IMR-90 (cell line): ENCODE measurements around the gene TFAP2C. TPM values are rescaled to one million over a fixed set of nuclear protein-coding genes. Genes with fewer than 3 reads are reported as not detected.
A peak's percentile ranks its signal among the peaks of the same experiment; 100 is the strongest.

Experiments
- ATAC-seq: fragments of 200-7000 bp; cut with Tn5 transposase; 2 replicates; pipeline ENCODE4 v1.9.1; 2020; ENCODE audit warnings: low read depth, mild to moderate bottlenecking, moderate library complexity
- BruUV-seq: library from RNA; stranded (reverse); fragments of 400-500 nt; replicated peaks from 2 replicates; lab custom pipeline; 2021; lab: Mats Ljungman, UMichigan
- CTCF ChIA-PET: fragments of 300-600 bp; formaldehyde crosslinking; extraction: SDS; loops from one replicate; lab custom pipeline; 2021; ENCODE audit warnings: antibody characterized with exemption; lab: Yijun Ruan, JAX
- POLR2A ChIA-PET: fragments of 300-600 bp; sonication (Branson Sonifier 250); formaldehyde crosslinking; loops from one replicate; lab custom pipeline; 2022; ENCODE audit warnings: antibody characterized with exemption; ENCODE audit not compliant: unreplicated experiment; lab: Charles Lee
- DNase-seq: peaks from one replicate; pipeline ENCODE4 v3.0.0; 2013
- H2AFZ ChIP-seq: replicated peaks from 2 replicates; pipeline ENCODE3; 2013; ENCODE audit warnings: low read length, mild to moderate bottlenecking; ENCODE audit not compliant: poor library complexity
- H2AK5ac ChIP-seq: 2 replicates; pipeline ENCODE4 v1.6.1; 2013; ENCODE audit warnings: low read depth, low read length, inconsistent platforms
- H2AK9ac ChIP-seq: replicated peaks from 2 replicates; pipeline ENCODE3; 2013; ENCODE audit warnings: mild to moderate bottlenecking, low read depth, low read length, moderate library complexity; ENCODE audit not compliant: poor library complexity
- H2BK120ac ChIP-seq: 2 replicates; pipeline ENCODE4 v1.6.1; 2013; ENCODE audit warnings: low read depth, low read length, inconsistent platforms
- H2BK15ac ChIP-seq: 3 replicates; pipeline ENCODE4 v1.6.1; 2013; ENCODE audit warnings: low read depth, low read length, inconsistent platforms
- H2BK20ac ChIP-seq: 2 replicates; pipeline ENCODE4 v1.6.1; 2013; ENCODE audit warnings: low read depth, mild to moderate bottlenecking, inconsistent platforms, low read length, moderate library complexity
- H2BK5ac ChIP-seq: 2 replicates; pipeline ENCODE4 v1.6.1; 2013; ENCODE audit warnings: mild to moderate bottlenecking, low read depth, low read length, inconsistent platforms; ENCODE audit not compliant: poor library complexity, severe bottlenecking
- H3K14ac ChIP-seq: replicated peaks from 2 replicates; pipeline ENCODE4 v1.6.1; 2013; ENCODE audit warnings: low read depth, low read length, inconsistent platforms
- H3K18ac ChIP-seq: 2 replicates; pipeline ENCODE4 v1.6.1; 2013; ENCODE audit warnings: low read depth, low read length, control low read depth
- H3K23ac ChIP-seq: 2 replicates; pipeline ENCODE4 v1.6.1; 2013; ENCODE audit warnings: low read depth, low read length, inconsistent platforms
- H3K27ac ChIP-seq: 2 replicates; pipeline ENCODE4 v1.5.1; 2013; ENCODE audit warnings: mild to moderate bottlenecking, control low read depth, low read length; ENCODE audit not compliant: insufficient read depth
- H3K27me3 ChIP-seq: 2 replicates; pipeline ENCODE4 v1.6.1; 2013; ENCODE audit warnings: low read length; ENCODE audit not compliant: control insufficient read depth, insufficient read depth
- H3K36me3 ChIP-seq: 2 replicates; pipeline ENCODE4 v1.6.1; 2013; ENCODE audit warnings: low read length, mixed read lengths; ENCODE audit not compliant: control insufficient read depth, insufficient read depth
- H3K4ac ChIP-seq: 2 replicates; pipeline ENCODE4 v1.6.1; 2013; ENCODE audit warnings: low read depth, low read length, inconsistent platforms
- H3K4me1 ChIP-seq: 2 replicates; pipeline ENCODE4 v1.6.1; 2013; ENCODE audit warnings: low read length, mixed read lengths; ENCODE audit not compliant: control insufficient read depth, insufficient read depth
- H3K4me2 ChIP-seq: 2 replicates; pipeline ENCODE4 v1.6.1; 2013; ENCODE audit warnings: low read depth, mild to moderate bottlenecking, control low read depth, low read length, moderate library complexity
- H3K4me3 ChIP-seq: 2 replicates; pipeline ENCODE4 v1.5.1; 2013; ENCODE audit warnings: low read depth, mild to moderate bottlenecking, control low read depth, low read length, moderate library complexity; ENCODE audit not compliant: insufficient read depth
- H3K56ac ChIP-seq: 2 replicates; pipeline ENCODE4 v1.6.1; 2013; ENCODE audit warnings: low read length, inconsistent platforms; ENCODE audit not compliant: insufficient read depth; ENCODE audit errors: extremely low read depth
- H3K79me1 ChIP-seq, 2 experiments: 2 replicates each; pipeline ENCODE4 v1.6.1; 2013; ENCODE audit warnings: low read length in 2 of 2, inconsistent platforms in 1 of 2, low read depth in 1 of 2
- H3K9ac ChIP-seq: 2 replicates; pipeline ENCODE4 v1.6.1; 2013; ENCODE audit warnings: low read depth, low read length, control low read depth
- H3K9me1 ChIP-seq: 2 replicates; pipeline ENCODE4 v1.6.1; 2013; ENCODE audit warnings: low read length, inconsistent platforms; ENCODE audit not compliant: insufficient read depth
- H3K9me3 ChIP-seq: 2 replicates; pipeline ENCODE4 v1.6.1; 2013; ENCODE audit warnings: low read length; ENCODE audit not compliant: control insufficient read depth, insufficient read depth
- H4K20me1 ChIP-seq: 2 replicates; pipeline ENCODE4 v1.6.1; 2013; ENCODE audit warnings: low read length, inconsistent platforms; ENCODE audit not compliant: insufficient read depth
- H4K5ac ChIP-seq: 2 replicates; pipeline ENCODE4 v1.6.1; 2013; ENCODE audit warnings: mild to moderate bottlenecking, low read depth, low read length, control low read depth
- H4K8ac ChIP-seq, 2 experiments: 2 replicates each; pipeline ENCODE4 v1.6.1; 2013; ENCODE audit warnings: low read depth in 2 of 2, low read length in 2 of 2, control low read depth in 1 of 2, inconsistent platforms in 1 of 2
- H4K91ac ChIP-seq: 2 replicates; pipeline ENCODE4 v1.6.1; 2013; ENCODE audit warnings: low read depth, low read length, inconsistent platforms; ENCODE audit not compliant: insufficient read depth
- CTCF ChIP-seq: conservative IDR thresholded peaks from 2 replicates; pipeline ENCODE4 v1.5.1; 2012; ENCODE audit warnings: mild to moderate bottlenecking, low read depth, low read length, improper control_type of control experiment
- RAD21 ChIP-seq: IDR thresholded peaks from 2 replicates; pipeline ENCODE4 v1.6.1; 2012; ENCODE audit warnings: low read length, improper control_type of control experiment
- SMC3 ChIP-seq: fragments of 150-350 bp; IDR thresholded peaks from 2 replicates; pipeline ENCODE4 v1.6.1; 2016; ENCODE audit warnings: low read depth, mild to moderate bottlenecking, antibody characterized with exemption, low read length, moderate library complexity
- WGBS, 2 experiments: methylation state at CpG; one replicate each; pipeline versions ENCODE4 v1.1.5 to v1.1.7; 2013; ENCODE audit warnings: missing lambda C conversion rate in 2 of 2; ENCODE audit not compliant: insufficient read length in 1 of 2; ENCODE audit errors: extremely low coverage in 2 of 2; 5-methylcytosine and 5-hydroxymethylcytosine counted together
- dilution Hi-C: fragments of 300-500 bp; cut with HindIII; formaldehyde crosslinking; loops from one replicate; pipeline ENCODE4 v1.14.3; 2018; ENCODE audit warnings: low sequenced_read_pairs; ENCODE audit not compliant: unreplicated experiment
- in situ Hi-C: fragments of 300-500 bp; cut with MboI; formaldehyde crosslinking; loops from 3 replicates; pipeline ENCODE4 v1.14.3; 2019; ENCODE audit warnings: low sequenced_read_pairs, inconsistent platforms, mixed read lengths
- intact Hi-C: fragments of 100-400 bp; cut with micrococcal nuclease; formaldehyde crosslinking; loops from 2 replicates; pipeline ENCODE4 v1.10.0; 2022
- polyA plus RNA-seq, 3 experiments: library from polyadenylated mRNA; depleted of rRNA; stranded (reverse); fragments of >200 nt; gene quantifications; 2 replicates each; pipeline ENCODE4 v1.2.3, GENCODE V29; 2012; ENCODE audit warnings: low replicate concordance in 1 of 3
- total RNA-seq: library from RNA; depleted of rRNA; stranded (reverse); fragments of >200 nt; gene quantifications from 2 replicates; pipeline ENCODE4 v1.2.3, GENCODE V29; 2012

Gene TFAP2C
- total and polyA plus RNA-seq, 2 of the 4 experiments (the other 2 are of a cell fraction): under 0.01 to 0.05 TPM

GRCh38 chr20:56630086-56630493, 984 bp downstream of the TFAP2C start:
- no peak overlapping the region for H2BK15ac ChIP-seq
- WGBS, 2 experiments: 6% methylated on average over 7 of the region's 38 CpGs; no CpG with 5 or more reads in 1 of the 2 experiments
- no peaks in the 10 kb centered on the region for H3K9me1 ChIP-seq
- H3K14ac ChIP-seq: no peak overlapping the region
- DNase-seq: no peak
- intact Hi-C loops: no loop called here
- no peak overlapping the region for H2AK5ac ChIP-seq
- in situ Hi-C loops: no loop called here
- no peak overlapping the region for H2AK9ac ChIP-seq
- no peak overlapping the region for H3K27ac ChIP-seq
- H4K91ac ChIP-seq: no peak overlapping the region
- H2BK120ac ChIP-seq: no peak overlapping the region
- no peak overlapping the region for H4K5ac ChIP-seq
- H3K36me3 ChIP-seq: no peaks in the 10 kb centered on the region
- no peaks in the 10 kb centered on the region for H3K9me3 ChIP-seq
- ChIA-PET POLR2A (no interaction called here), CTCF (no interaction called here)
- TF ChIP-seq SMC3: no peak
- peak; percentile 30; the same call in 1 of the 2 replicates for TF ChIP-seq CTCF
- TF ChIP-seq RAD21: peak; percentile 24; the same call in 1 of the 2 replicates
- H2BK5ac ChIP-seq: no peak overlapping the region
- ATAC-seq: 0 out of 2 replicates have a peak, but pooled peaks have one; percentile 18
- no peaks in the 10 kb centered on the region; the same call in 1 of the 2 replicates for H3K4me1 ChIP-seq
- H3K18ac ChIP-seq: no peak overlapping the region
- no peak overlapping the region for H3K4me3 ChIP-seq
- H2AFZ ChIP-seq: peak overlapping the region; percentile 74
- no peak overlapping the region for H3K4me2 ChIP-seq
- no peaks in the 10 kb centered on the region for H3K79me1 ChIP-seq
- H3K23ac ChIP-seq: no peak overlapping the region
- no peak overlapping the region for H2BK20ac ChIP-seq
- dilution Hi-C loops: no loop called here
- peaks cover 87% of the 10 kb centered on the region for H3K27me3 ChIP-seq
- BruUV-seq: no TSS peak
- no peak overlapping the region for H3K4ac ChIP-seq
- H3K9ac ChIP-seq: no peak overlapping the region
- H3K56ac ChIP-seq: no peak overlapping the region
- H4K8ac ChIP-seq: no peak overlapping the region
- H4K20me1 ChIP-seq: no peaks in the 10 kb centered on the region
